ENCODE measurements around the gene ZBTB12.

DNA sequence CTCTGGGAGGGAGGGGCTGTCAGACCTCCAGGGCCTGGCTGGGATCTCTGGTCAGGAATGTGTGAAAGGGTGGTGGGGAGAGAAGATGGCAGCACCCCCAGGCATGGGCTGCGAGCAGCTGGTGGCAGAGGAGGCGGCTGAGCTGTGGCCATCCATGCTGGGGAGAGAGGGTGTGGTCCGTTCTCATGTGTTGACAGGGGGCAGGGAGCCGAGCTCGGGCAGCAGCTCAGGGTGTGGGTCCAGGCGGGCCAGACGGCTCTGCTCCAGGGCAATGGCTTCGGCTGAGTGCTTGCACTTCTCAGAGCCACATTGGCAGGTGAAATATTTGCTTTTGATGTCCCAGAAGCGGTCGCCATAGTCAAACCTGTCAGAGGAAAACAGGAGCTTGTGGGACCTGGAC is 22.0 kb downstream of the ZBTB12 start:
- TF ChIP-seq, protein P1, sequence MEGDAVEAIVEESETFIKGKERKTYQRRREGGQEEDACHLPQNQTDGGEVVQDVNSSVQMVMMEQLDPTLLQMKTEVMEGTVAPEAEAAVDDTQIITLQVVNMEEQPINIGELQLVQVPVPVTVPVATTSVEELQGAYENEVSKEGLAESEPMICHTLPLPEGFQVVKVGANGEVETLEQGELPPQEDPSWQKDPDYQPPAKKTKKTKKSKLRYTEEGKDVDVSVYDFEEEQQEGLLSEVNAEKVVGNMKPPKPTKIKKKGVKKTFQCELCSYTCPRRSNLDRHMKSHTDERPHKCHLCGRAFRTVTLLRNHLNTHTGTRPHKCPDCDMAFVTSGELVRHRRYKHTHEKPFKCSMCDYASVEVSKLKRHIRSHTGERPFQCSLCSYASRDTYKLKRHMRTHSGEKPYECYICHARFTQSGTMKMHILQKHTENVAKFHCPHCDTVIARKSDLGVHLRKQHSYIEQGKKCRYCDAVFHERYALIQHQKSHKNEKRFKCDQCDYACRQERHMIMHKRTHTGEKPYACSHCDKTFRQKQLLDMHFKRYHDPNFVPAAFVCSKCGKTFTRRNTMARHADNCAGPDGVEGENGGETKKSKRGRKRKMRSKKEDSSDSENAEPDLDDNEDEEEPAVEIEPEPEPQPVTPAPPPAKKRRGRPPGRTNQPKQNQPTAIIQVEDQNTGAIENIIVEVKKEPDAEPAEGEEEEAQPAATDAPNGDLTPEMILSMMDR (optimal IDR thresholded peaks at IDR 0.05 in 1 of 3, IDR thresholded peaks at IDR 0.05 in 1 of 3, conservative IDR thresholded peaks at IDR 0.05 in 1 of 3; ENCODE audit: extremely low read depth in 1 of 3, insufficient read depth in 2 of 3, low read length in 3 of 3), result no peak
- TF ChIP-seq EZH2 (IDR thresholded peaks at IDR 0.05; ENCODE audit: low read length), result no peak

Measured in keratinocyte (primary cell).